HG03280 (cell line): Measurements from ENCODE around the gene SMYD4.
"Not testable (repeated sequence)": the region's sequence is repeated elsewhere in the genome, so short reads cannot be mapped to it uniquely, and the experiment has no call there.

Experiments used
- ATAC-seq: cut with Tn5 transposase; IDR thresholded peaks from one replicate; pipeline ENCODE4 v1.9.1; 2021; ENCODE audit warnings: mild to moderate bottlenecking, moderate library complexity; ENCODE audit not compliant: unreplicated experiment

The SMYD4 gene

GRCh38 chr17:1829592-1830257 lies at the start of gene SMYD4, which contains the start of gene RPA1:
Gene SMYD4 (minus strand): TSS chr17:1829902. CDS start chr17:1827994, 1,908 bp downstream.
Gene RPA1 (plus strand): TSS chr17:1830005. CDS start chr17:1830094, 89 bp downstream.
- peak; percentile 87 for ATAC-seq

- ATAC-seq: no peak
These were observed 48.9 kb upstream of the SMYD4 start for GRCh38 chr17:1878419-1879121.

- no peak for ATAC-seq
These were observed 45.9 kb upstream of the SMYD4 start for GRCh38 chr17:1875597-1875996.

GRCh38 chr17:1873418-1873817 lies 43.7 kb upstream of the SMYD4 start:
- no peak for ATAC-seq

- no peak for ATAC-seq
These were observed 43.3 kb upstream of the SMYD4 start for GRCh38 chr17:1872976-1873375.

- no peak for ATAC-seq
These were observed 42.6 kb upstream of the SMYD4 start for GRCh38 chr17:1872254-1872653.

GRCh38 chr17:1871756-1872155 lies 42.1 kb upstream of the SMYD4 start:
- no peak for ATAC-seq

- no peak for ATAC-seq
These were observed 40.9 kb upstream of the SMYD4 start for GRCh38 chr17:1870592-1870991.

GRCh38 chr17:1868090-1868489 lies 38.4 kb upstream of the SMYD4 start:
- no peak for ATAC-seq

- no peak for ATAC-seq
These were observed 37.6 kb upstream of the SMYD4 start for GRCh38 chr17:1867307-1867706.

GRCh38 chr17:1865252-1866037 lies 35.7 kb upstream of the SMYD4 start:
- no peak for ATAC-seq

- no peak for ATAC-seq
These were observed 31.8 kb upstream of the SMYD4 start for GRCh38 chr17:1861391-1862010.

GRCh38 chr17:1860978-1861377 lies 31.3 kb upstream of the SMYD4 start:
- no peak for ATAC-seq

- ATAC-seq: not testable (repeated sequence)
These were observed 26.8 kb upstream of the SMYD4 start for GRCh38 chr17:1856462-1856861.

GRCh38 chr17:1853698-1854097 lies 24.0 kb upstream of the SMYD4 start:
- no peak for ATAC-seq

GRCh38 chr17:1852327-1852726 lies 22.6 kb upstream of the SMYD4 start:
- no peak for ATAC-seq

- ATAC-seq: no peak
These were observed 17.5 kb upstream of the SMYD4 start for GRCh38 chr17:1847191-1847590.

- ATAC-seq: no peak
These were observed 14.2 kb upstream of the SMYD4 start for GRCh38 chr17:1843947-1844346.

- ATAC-seq: no peak
These were observed 9.8 kb upstream of the SMYD4 start for GRCh38 chr17:1839516-1839915.

- ATAC-seq: peak; percentile 53
These were observed 4.9 kb upstream of the SMYD4 start for GRCh38 chr17:1834380-1835149.
